DOHH2 (cell line): ENCODE measurements around the gene MRS2.
A peak's percentile ranks its signal among the peaks of the same experiment; 100 is the strongest.

Experiments used
- H3F3A ChIP-seq: fragments of 200-600 bp; sonication (generic), shearing (Covaris generic); 2 replicates; pipeline ENCODE4 v1.6.0; 2016; ENCODE audit warnings: antibody characterized with exemption, mild to moderate bottlenecking; ENCODE audit not compliant: control insufficient read depth, insufficient read depth
- H3K27ac ChIP-seq: fragments of 200-600 bp; sonication (generic); 2 replicates; pipeline ENCODE4 v1.5.1; 2014; ENCODE audit warnings: low read depth, mild to moderate bottlenecking, low read length, moderate library complexity
- H3K27me3 ChIP-seq: fragments of 200-600 bp; sonication (generic); 2 replicates; pipeline ENCODE4 v1.6.1; 2014; ENCODE audit warnings: mild to moderate bottlenecking, low read length, mixed read lengths; ENCODE audit not compliant: control insufficient read depth
- H3K36me3 ChIP-seq: fragments of 200-600 bp; sonication (generic); 2 replicates; pipeline ENCODE4 v1.6.1; 2014; ENCODE audit warnings: mild to moderate bottlenecking, low read length, moderate library complexity, mixed read lengths; ENCODE audit not compliant: control insufficient read depth
- H3K4me1 ChIP-seq: fragments of 200-600 bp; sonication (generic); 2 replicates; pipeline ENCODE4 v1.6.1; 2014; ENCODE audit warnings: mild to moderate bottlenecking, low read length, mixed read lengths; ENCODE audit not compliant: control insufficient read depth
- H3K4me2 ChIP-seq: fragments of 200-600 bp; sonication (generic); 2 replicates; pipeline ENCODE4 v1.6.0; 2014; ENCODE audit warnings: mild to moderate bottlenecking, low read length, moderate library complexity
- H3K4me3 ChIP-seq: fragments of 200-600 bp; sonication (generic); 2 replicates; pipeline ENCODE4 v1.5.1; 2014; ENCODE audit warnings: mild to moderate bottlenecking, low read length, mixed read lengths
- H3K79me2 ChIP-seq: fragments of 200-600 bp; sonication (generic); 2 replicates; pipeline ENCODE4 v1.6.1; 2014; ENCODE audit warnings: mild to moderate bottlenecking, low read length, mixed read lengths; ENCODE audit not compliant: control insufficient read depth
- H3K9me2 ChIP-seq: fragments of 200-600 bp; sonication (generic); replicated peaks from 2 replicates; pipeline ENCODE4 v1.6.1; 2014; ENCODE audit warnings: mild to moderate bottlenecking, low read length, mixed read lengths; ENCODE audit not compliant: control insufficient read depth
- H3K9me3 ChIP-seq: fragments of 200-600 bp; sonication (generic); 2 replicates; pipeline ENCODE4 v1.6.1; 2014; ENCODE audit warnings: antibody characterized with exemption, low read length, mixed read lengths; ENCODE audit not compliant: control insufficient read depth, insufficient read depth
- H4K20me1 ChIP-seq: fragments of 200-600 bp; sonication (generic); 2 replicates; pipeline ENCODE4 v1.6.0; 2014; ENCODE audit warnings: low read depth, mild to moderate bottlenecking, antibody characterized with exemption, low read length, moderate library complexity; ENCODE audit not compliant: control insufficient read depth, insufficient read depth
- EZH2phosphoT487 ChIP-seq: fragments of 200-600 bp; sonication (generic); IDR thresholded peaks from 2 replicates; pipeline ENCODE4 v1.6.1; 2017; ENCODE audit warnings: borderline replicate concordance, mild to moderate bottlenecking, antibody characterized with exemption, low read length, moderate library complexity, mixed read lengths
- TF ChIP-seq, protein P1 (sequence below): fragments of 200-600 bp; sonication (generic); IDR thresholded peaks from one replicate; pipeline ENCODE4 v1.5.1; 2014; ENCODE audit warnings: antibody characterized with exemption, mild to moderate bottlenecking, low read depth, low read length; ENCODE audit not compliant: poor library complexity, severe bottlenecking

Gene MRS2

GRCh38 chr6:24402697-24403500 is at the start of gene MRS2:
Gene MRS2, plus strand, starts transcription at chr6:24402936. Its CDS starts 111 bp downstream, at chr6:24403047.
- H3K4me1 ChIP-seq = peaks cover 28% of the 10 kb centered on the region
- peaks cover 28% of the 10 kb centered on the region for H3K36me3 ChIP-seq
- no peak within 1 kb of the TSS for H3K27ac ChIP-seq
- H3K9me2 ChIP-seq = no peaks in the 10 kb centered on the region
- peaks cover 5% of the 10 kb centered on the region; the same call in 1 of the 2 replicates for H4K20me1 ChIP-seq
- peak within 1 kb of the TSS; percentile 78 for H3K4me2 ChIP-seq
- H3K79me2 ChIP-seq = peaks cover 48% of the 10 kb centered on the region
- H3K4me3 ChIP-seq = peak within 1 kb of the TSS; percentile 90
- TF ChIP-seq, protein P1, sequence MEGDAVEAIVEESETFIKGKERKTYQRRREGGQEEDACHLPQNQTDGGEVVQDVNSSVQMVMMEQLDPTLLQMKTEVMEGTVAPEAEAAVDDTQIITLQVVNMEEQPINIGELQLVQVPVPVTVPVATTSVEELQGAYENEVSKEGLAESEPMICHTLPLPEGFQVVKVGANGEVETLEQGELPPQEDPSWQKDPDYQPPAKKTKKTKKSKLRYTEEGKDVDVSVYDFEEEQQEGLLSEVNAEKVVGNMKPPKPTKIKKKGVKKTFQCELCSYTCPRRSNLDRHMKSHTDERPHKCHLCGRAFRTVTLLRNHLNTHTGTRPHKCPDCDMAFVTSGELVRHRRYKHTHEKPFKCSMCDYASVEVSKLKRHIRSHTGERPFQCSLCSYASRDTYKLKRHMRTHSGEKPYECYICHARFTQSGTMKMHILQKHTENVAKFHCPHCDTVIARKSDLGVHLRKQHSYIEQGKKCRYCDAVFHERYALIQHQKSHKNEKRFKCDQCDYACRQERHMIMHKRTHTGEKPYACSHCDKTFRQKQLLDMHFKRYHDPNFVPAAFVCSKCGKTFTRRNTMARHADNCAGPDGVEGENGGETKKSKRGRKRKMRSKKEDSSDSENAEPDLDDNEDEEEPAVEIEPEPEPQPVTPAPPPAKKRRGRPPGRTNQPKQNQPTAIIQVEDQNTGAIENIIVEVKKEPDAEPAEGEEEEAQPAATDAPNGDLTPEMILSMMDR = no peak
- TF ChIP-seq EZH2phosphoT487 = no peak
- no peaks in the 10 kb centered on the region for H3K9me3 ChIP-seq
- H3F3A ChIP-seq = no peaks in the 10 kb centered on the region
- H3K27me3 ChIP-seq = no peaks in the 10 kb centered on the region

- H3K27ac ChIP-seq = no peak overlapping the region
- no peaks in the 10 kb centered on the region for H3K36me3 ChIP-seq
- H3K79me2 ChIP-seq = no peaks in the 10 kb centered on the region
- no peaks in the 10 kb centered on the region for H3K9me2 ChIP-seq
- no peaks in the 10 kb centered on the region for H3K9me3 ChIP-seq
- no peaks in the 10 kb centered on the region for H3F3A ChIP-seq
- H3K4me2 ChIP-seq = no peak overlapping the region
- H3K4me1 ChIP-seq = no peaks in the 10 kb centered on the region
- TF ChIP-seq, protein P1 = no peak
- TF ChIP-seq EZH2phosphoT487 = no peak
- no peak overlapping the region for H3K4me3 ChIP-seq
- H4K20me1 ChIP-seq = no peaks in the 10 kb centered on the region
- H3K27me3 ChIP-seq = peaks cover 23% of the 10 kb centered on the region
Observed at GRCh38 chr6:24353861-24354260, 48.9 kb upstream of the MRS2 start.

- TF ChIP-seq, protein P1 = no peak
- TF ChIP-seq EZH2phosphoT487 = no peak
- H3K27me3 ChIP-seq = peaks cover 17% of the 10 kb centered on the region
- H3K4me2 ChIP-seq = no peak overlapping the region
- no peaks in the 10 kb centered on the region for H4K20me1 ChIP-seq
- no peaks in the 10 kb centered on the region for H3K36me3 ChIP-seq
- no peak overlapping the region for H3K4me3 ChIP-seq
- no peaks in the 10 kb centered on the region for H3K9me3 ChIP-seq
- no peaks in the 10 kb centered on the region for H3K9me2 ChIP-seq
- no peak overlapping the region for H3K27ac ChIP-seq
- H3K79me2 ChIP-seq = no peaks in the 10 kb centered on the region
- peaks cover 7% of the 10 kb centered on the region for H3K4me1 ChIP-seq
- no peaks in the 10 kb centered on the region for H3F3A ChIP-seq
Observed at GRCh38 chr6:24355393-24355792, 47.3 kb upstream of the MRS2 start.
